Colonic mucosa (tissue), 4 donors: ENCODE data around the gene CRELD2. TPM values are rescaled to one million over a fixed set of nuclear protein-coding genes. Genes with fewer than 3 reads are reported as not detected.

Experiments
- DNase-seq: peaks from one replicate; pipeline ENCODE4 v3.0.0-alpha.2; 2020
- H3K27ac ChIP-seq: fragments of 200-600 bp; one replicate; pipeline ENCODE4 v1.8.0; 2021
- H3K27me3 ChIP-seq: fragments of 200-600 bp; one replicate; pipeline ENCODE4 v1.8.0; 2021
- H3K36me3 ChIP-seq: fragments of 200-600 bp; one replicate; pipeline ENCODE4 v1.8.0; 2021
- H3K4me1 ChIP-seq: fragments of 200-600 bp; one replicate; pipeline ENCODE4 v1.8.0; 2021; ENCODE audit warnings: mild to moderate bottlenecking
- H3K4me3 ChIP-seq: fragments of 200-600 bp; one replicate; pipeline ENCODE4 v1.8.0; 2021
- H3K9ac ChIP-seq, 2 donors: one replicate each; pipeline ENCODE4 v1.7.0; 2013; ENCODE audit warnings: control low read depth in 2 of 2, low read depth in 2 of 2, low read length in 2 of 2
- H3K9me3 ChIP-seq: fragments of 200-600 bp; one replicate; pipeline ENCODE4 v1.8.0; 2021
- CTCF ChIP-seq: fragments of 200-600 bp; IDR thresholded peaks from one replicate; pipeline ENCODE4 v1.8.0; 2022; ENCODE audit warnings: antibody characterized with exemption, mild to moderate bottlenecking
- intact Hi-C: fragments of 100-400 bp; cut with DNase I; formaldehyde crosslinking; loops from one replicate; pipeline ENCODE4 v1.14.1; 2022
- total RNA-seq, 2 donors: library from RNA; stranded (reverse); fragmentation: NEBNext Ultra II Directional in 1 of 2; extraction: Animal tissue kit (Norgen Biotek cat#: 25700) in 1 of 2; gene quantifications; one replicate each; pipeline ENCODE4 v1.2.1, GENCODE V29; 2021
- donor health status: healthy.
- donor health status: DM: no; HTN: no; CAD: no.
- donor health status: DM: no; HTN: no; CAD: no.

The CRELD2 gene
- total RNA-seq, 2 donors from 2014 or later: 43.6 to 133 TPM

- no peak for DNase-seq
- Histone ChIP-seq H3K4me1 (no peaks in the 10 kb centered on the region), H3K9me3 (no peaks in the 10 kb centered on the region), H3K27me3 (no peaks in the 10 kb centered on the region), H3K9ac (no peak overlapping the region), H3K36me3 (no peaks in the 10 kb centered on the region), H3K4me3 (no peak overlapping the region), H3K27ac (no peak overlapping the region)
- TF ChIP-seq CTCF: no peak
- intact Hi-C loops: no loop called here
Observed at GRCh38 chr22:49903322-49904039, 15.0 kb upstream of the CRELD2 start.

- H3K27me3 ChIP-seq: no peaks in the 10 kb centered on the region
- no peak for DNase-seq
Observed at GRCh38 chr22:49904040-49904369, 14.4 kb upstream of the CRELD2 start.

GRCh38 chr22:49905465-49905864 is 13.0 kb upstream of the CRELD2 start:
- intact Hi-C loops: no loop called here
- Histone ChIP-seq H3K27ac (no peak overlapping the region), H3K4me3 (no peak overlapping the region), H3K36me3 (no peaks in the 10 kb centered on the region), H3K9ac (no peak overlapping the region), H3K9me3 (no peaks in the 10 kb centered on the region), H3K4me1 (no peaks in the 10 kb centered on the region), H3K27me3 (no peaks in the 10 kb centered on the region)
- no peak for TF ChIP-seq CTCF
- DNase-seq: no peak

More at GRCh38 chr22:49904040-49904369, 14.4 kb upstream of the CRELD2 start:
- Histone ChIP-seq H3K4me1 (no peaks in the 10 kb centered on the region), H3K9me3 (no peaks in the 10 kb centered on the region), H3K36me3 (no peaks in the 10 kb centered on the region), H3K27ac (no peak overlapping the region), H3K9ac (no peak overlapping the region), H3K4me3 (no peak overlapping the region)
- intact Hi-C loops: no loop called here
- no peak for TF ChIP-seq CTCF

GRCh38 chr22:49906071-49906798 is 12.2 kb upstream of the CRELD2 start:
- no peak for TF ChIP-seq CTCF
- Histone ChIP-seq H3K27ac (no peak overlapping the region), H3K36me3 (no peaks in the 10 kb centered on the region), H3K27me3 (no peaks in the 10 kb centered on the region), H3K4me1 (no peaks in the 10 kb centered on the region), H3K9me3 (no peaks in the 10 kb centered on the region), H3K4me3 (no peak overlapping the region), H3K9ac (no peak overlapping the region)
- intact Hi-C loops: no loop called here
- no peak for DNase-seq

GRCh38 chr22:49906799-49907290 is 11.6 kb upstream of the CRELD2 start:
- Histone ChIP-seq H3K27ac (no peak overlapping the region), H3K36me3 (no peaks in the 10 kb centered on the region), H3K9ac (no peak overlapping the region), H3K4me1 (no peaks in the 10 kb centered on the region), H3K27me3 (no peaks in the 10 kb centered on the region), H3K9me3 (no peaks in the 10 kb centered on the region), H3K4me3 (no peak overlapping the region)
- DNase-seq: no peak
- intact Hi-C loops: no loop called here
- no peak for TF ChIP-seq CTCF
